Astrocyte of the cerebellum (primary cell): ENCODE measurements around the gene PHF2.

ENCODE experiments used
- DNase-seq: peaks from one replicate; pipeline ENCODE4 v3.0.0-alpha.2; 2011; ENCODE audit warnings: low read depth
- H3K4me3 ChIP-seq: 2 replicates; pipeline ENCODE4 v1.5.1; 2011; ENCODE audit warnings: mild to moderate bottlenecking, low read depth, low read length, moderate library complexity
- CTCF ChIP-seq: IDR thresholded peaks from 2 replicates; pipeline ENCODE4 v1.5.1; 2012; ENCODE audit warnings: low read length, low read depth, moderate library complexity, mild to moderate bottlenecking; ENCODE audit errors: missing control alignments
- in situ Hi-C: cut with HindIII; loops from 2 replicates; pipeline ENCODE4 v1.10.0; 2017; ENCODE audit warnings: low sequenced_read_pairs

The PHF2 gene

GRCh38 chr9:93653760-93654159, 77.4 kb downstream of the PHF2 start:
- no peak for DNase-seq
- no peak for TF ChIP-seq CTCF
- H3K4me3 ChIP-seq, result no peak overlapping the region
- in situ Hi-C loops, result no loop called here

- H3K4me3 ChIP-seq, result no peak overlapping the region
- no peak for DNase-seq
- in situ Hi-C loops, result no loop called here
- TF ChIP-seq CTCF, result no peak
These were observed 78.1 kb downstream of the PHF2 start for GRCh38 chr9:93654351-93654961.

DNA sequence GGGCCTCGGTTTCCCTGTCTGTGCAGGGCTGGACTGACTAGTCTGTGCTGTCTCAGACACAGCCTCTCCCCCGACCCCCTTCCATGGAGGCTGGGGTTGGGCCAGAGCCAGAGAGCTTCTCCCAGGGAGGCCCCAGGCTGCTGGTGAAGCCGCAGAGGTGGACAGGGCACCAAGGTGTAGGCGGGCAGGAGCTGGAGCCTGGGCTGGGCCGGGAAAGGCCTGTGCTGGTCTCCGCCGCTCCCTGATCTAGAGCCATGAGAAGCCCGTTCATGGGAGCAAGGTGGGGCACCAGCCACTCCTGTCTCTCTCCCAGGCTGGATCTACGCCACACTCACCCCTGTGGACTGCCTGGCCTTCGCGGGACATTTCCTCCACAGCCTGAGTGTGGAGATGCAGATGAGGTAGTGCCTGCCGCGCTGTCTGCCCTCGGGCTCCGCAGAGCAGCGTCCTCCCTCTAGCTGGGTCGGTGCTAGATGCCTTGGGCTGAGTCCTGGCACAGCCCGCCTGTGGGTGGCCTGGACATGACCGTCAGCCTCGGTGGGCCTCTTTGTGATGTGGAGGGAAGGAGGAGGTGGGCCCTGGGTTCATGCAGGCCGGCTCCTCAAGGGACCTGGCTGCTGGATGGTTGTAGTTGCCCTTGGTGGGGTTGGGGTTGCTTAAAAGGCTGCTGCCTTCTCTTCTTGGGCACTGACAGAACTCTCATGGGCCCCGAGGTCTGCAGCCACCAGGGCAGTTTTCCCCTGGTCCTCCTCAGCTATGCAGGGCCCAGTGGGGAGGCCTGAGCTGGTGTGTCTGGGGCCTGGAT, 79.4 kb downstream of the PHF2 start:
- no peak overlapping the region for H3K4me3 ChIP-seq
- DNase-seq, result no peak
- TF ChIP-seq CTCF, result no peak
- in situ Hi-C loops, result no loop called here

GRCh38 chr9:93656426-93657239, 80.2 kb downstream of the PHF2 start:
- TF ChIP-seq CTCF, result no peak
- DNase-seq, result no peak
- H3K4me3 ChIP-seq, result no peak overlapping the region
- in situ Hi-C loops, result no loop called here

DNA sequence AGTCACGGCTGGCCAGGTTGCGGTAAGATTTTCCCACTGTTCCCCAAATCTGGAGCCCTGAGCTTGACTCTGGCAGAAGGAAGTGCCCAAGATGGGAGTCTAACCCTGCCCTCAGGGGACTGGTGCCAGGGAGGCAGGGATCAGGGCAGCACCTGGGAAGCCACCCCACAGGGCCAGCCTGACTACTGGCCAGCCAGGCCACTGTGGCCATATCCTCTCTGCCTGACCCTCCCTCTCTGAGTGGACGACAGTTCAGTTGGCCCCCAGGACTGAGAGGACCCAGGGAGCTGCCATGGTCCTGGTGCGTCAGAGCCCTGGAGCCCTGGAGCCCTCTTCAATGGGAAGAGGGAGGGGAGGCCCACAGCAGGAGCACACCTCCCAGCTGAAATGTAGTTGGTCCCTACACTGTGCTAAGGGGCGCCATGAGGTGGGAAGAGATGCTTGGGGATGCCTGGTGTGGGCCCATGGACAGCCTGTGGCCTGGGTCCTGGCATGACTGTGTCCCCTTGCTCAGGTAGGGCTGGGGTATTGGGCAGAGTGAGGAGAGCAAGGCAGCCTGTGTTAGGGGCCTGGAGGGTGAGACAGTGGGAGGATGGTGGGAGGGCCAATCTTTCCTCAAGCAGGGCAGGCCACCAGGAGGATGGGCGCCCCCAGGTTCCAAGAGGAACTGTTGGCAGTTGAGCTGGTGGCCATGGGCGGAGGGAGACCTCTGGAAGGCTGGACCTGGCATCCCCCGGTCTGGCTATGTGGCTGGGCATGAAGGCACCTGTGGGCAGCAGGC, 81.1 kb downstream of the PHF2 start:
- TF ChIP-seq CTCF, result no peak
- in situ Hi-C loops, result no loop called here
- H3K4me3 ChIP-seq, result no peak overlapping the region
- no peak for DNase-seq
